ENCODE measurements around the gene DNTT. TPM values are rescaled to one million over a fixed set of nuclear protein-coding genes. Genes with fewer than 3 reads are reported as not detected.

DNTT gene
- total RNA-seq, 1 donor from 2014 or later = not detected

- no peak for DNase-seq (ENCODE audit: low read depth in 2 of 2)
These were observed 5.5 kb downstream of the DNTT start for GRCh38 chr10:96309628-96310320.

- no peak for DNase-seq (ENCODE audit: low read depth in 2 of 2)
These were observed 6.1 kb downstream of the DNTT start for GRCh38 chr10:96310321-96310669.

- DNase-seq (ENCODE audit: low read depth in 2 of 2) = no peak
These were observed 7.0 kb downstream of the DNTT start for GRCh38 chr10:96311180-96311715.

GRCh38 chr10:96313344-96313743 lies 9.1 kb downstream of the DNTT start:
- no peak for DNase-seq (ENCODE audit: low read depth in 2 of 2)

- DNase-seq (ENCODE audit: low read depth in 2 of 2) = no peak
These were observed 13.0 kb downstream of the DNTT start for GRCh38 chr10:96317067-96317833.

- DNase-seq (ENCODE audit: low read depth in 2 of 2) = peak in 1 of 2 donors; percentile 6
These were observed 15.7 kb downstream of the DNTT start for GRCh38 chr10:96319754-96320474.

- DNase-seq (ENCODE audit: low read depth in 2 of 2) = no peak
These were observed 17.6 kb downstream of the DNTT start for GRCh38 chr10:96321822-96322221.

- no peak for DNase-seq (ENCODE audit: low read depth in 2 of 2)
These were observed 18.0 kb downstream of the DNTT start for GRCh38 chr10:96322275-96322674.

- no peak for DNase-seq (ENCODE audit: low read depth in 2 of 2)
These were observed 20.2 kb downstream of the DNTT start for GRCh38 chr10:96324447-96324846.

- no peak for DNase-seq (ENCODE audit: low read depth in 2 of 2)
These were observed 21.6 kb downstream of the DNTT start for GRCh38 chr10:96325719-96326373.

- no peak for DNase-seq (ENCODE audit: low read depth in 2 of 2)
These were observed 23.2 kb downstream of the DNTT start for GRCh38 chr10:96327462-96327861.

GRCh38 chr10:96333101-96333500 lies 28.9 kb downstream of the DNTT start:
- DNase-seq (ENCODE audit: low read depth in 2 of 2) = no peak

GRCh38 chr10:96334616-96335526 lies 30.6 kb downstream of the DNTT start:
- DNase-seq (ENCODE audit: low read depth in 2 of 2) = peak; percentile 5 to 40

- no peak for DNase-seq (ENCODE audit: low read depth in 2 of 2)
These were observed 32.9 kb downstream of the DNTT start for GRCh38 chr10:96337106-96337505.

GRCh38 chr10:96338279-96338925 lies 34.2 kb downstream of the DNTT start:
- DNase-seq (ENCODE audit: low read depth in 2 of 2) = no peak

- no peak for DNase-seq (ENCODE audit: low read depth in 2 of 2)
These were observed 35.1 kb downstream of the DNTT start for GRCh38 chr10:96339383-96339782.

- peak; percentile 33 to 76 for DNase-seq (ENCODE audit: low read depth in 2 of 2)
These were observed 36.0 kb downstream of the DNTT start for GRCh38 chr10:96339956-96340904.

- DNase-seq (ENCODE audit: low read depth in 2 of 2) = no peak
These were observed 37.3 kb downstream of the DNTT start for GRCh38 chr10:96341219-96342182.

Data from dermis microvascular lymphatic vessel endothelial cell (primary cell).